Mesothelial cell of epicardium (in vitro differentiated cells): ENCODE measurements around the gene ADRA2C. TPM values are rescaled to one million over a fixed set of nuclear protein-coding genes. Genes with fewer than 3 reads are reported as not detected.

Experiments used
- DNase-seq, 2 experiments: peaks; one replicate each; pipeline ENCODE4 v3.0.0; 2021; ENCODE audit warnings: low spot score in 2 of 2; ENCODE audit not compliant: unreplicated experiment in 2 of 2
- H3K27ac Mint-ChIP-seq: 2 replicates; pipeline ENCODE4 v1.8.0; 2021; ENCODE audit warnings: mixed read lengths
- H3K27me3 Mint-ChIP-seq: 2 replicates; pipeline ENCODE4 v1.8.0; 2021; ENCODE audit warnings: low read depth, mixed read lengths
- H3K36me3 Mint-ChIP-seq: 2 replicates; pipeline ENCODE4 v1.8.0; 2021; ENCODE audit warnings: mixed read lengths
- H3K4me1 Mint-ChIP-seq: 2 replicates; pipeline ENCODE4 v1.8.0; 2021; ENCODE audit warnings: mixed read lengths
- H3K4me3 Mint-ChIP-seq: 2 replicates; pipeline ENCODE4 v1.8.0; 2021; ENCODE audit warnings: mild to moderate bottlenecking, moderate library complexity, mixed read lengths
- H3K9me3 Mint-ChIP-seq: 2 replicates; pipeline ENCODE4 v1.8.0; 2021; ENCODE audit warnings: mixed read lengths
- total RNA-seq: library from RNA; stranded (reverse); gene quantifications from 3 replicates; pipeline ENCODE4 v1.2.1, GENCODE V29; 2021
- TF ChIP-seq, protein P1 (sequence below): fragments of 200-600 bp; sonication (generic); IDR thresholded peaks from one replicate; pipeline ENCODE4 v1.5.0; 2021; ENCODE audit warnings: antibody characterized with exemption; ENCODE audit not compliant: unreplicated experiment

ADRA2C gene
- total RNA-seq, 1 donor from 2014 or later = 2.1 TPM

- TF ChIP-seq, protein P1, sequence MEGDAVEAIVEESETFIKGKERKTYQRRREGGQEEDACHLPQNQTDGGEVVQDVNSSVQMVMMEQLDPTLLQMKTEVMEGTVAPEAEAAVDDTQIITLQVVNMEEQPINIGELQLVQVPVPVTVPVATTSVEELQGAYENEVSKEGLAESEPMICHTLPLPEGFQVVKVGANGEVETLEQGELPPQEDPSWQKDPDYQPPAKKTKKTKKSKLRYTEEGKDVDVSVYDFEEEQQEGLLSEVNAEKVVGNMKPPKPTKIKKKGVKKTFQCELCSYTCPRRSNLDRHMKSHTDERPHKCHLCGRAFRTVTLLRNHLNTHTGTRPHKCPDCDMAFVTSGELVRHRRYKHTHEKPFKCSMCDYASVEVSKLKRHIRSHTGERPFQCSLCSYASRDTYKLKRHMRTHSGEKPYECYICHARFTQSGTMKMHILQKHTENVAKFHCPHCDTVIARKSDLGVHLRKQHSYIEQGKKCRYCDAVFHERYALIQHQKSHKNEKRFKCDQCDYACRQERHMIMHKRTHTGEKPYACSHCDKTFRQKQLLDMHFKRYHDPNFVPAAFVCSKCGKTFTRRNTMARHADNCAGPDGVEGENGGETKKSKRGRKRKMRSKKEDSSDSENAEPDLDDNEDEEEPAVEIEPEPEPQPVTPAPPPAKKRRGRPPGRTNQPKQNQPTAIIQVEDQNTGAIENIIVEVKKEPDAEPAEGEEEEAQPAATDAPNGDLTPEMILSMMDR = no peak
- Mint-ChIP-seq H3K27me3 (peaks cover 41% of the 10 kb centered on the region), H3K27ac (no peak overlapping the region), H3K9me3 (no peaks in the 10 kb centered on the region), H3K4me3 (no peak overlapping the region), H3K36me3 (no peaks in the 10 kb centered on the region), H3K4me1 (peaks cover 2% of the 10 kb centered on the region)
- DNase-seq = no peak
These were observed 6.4 kb downstream of the ADRA2C start for GRCh38 chr4:3772632-3773031.

DNA sequence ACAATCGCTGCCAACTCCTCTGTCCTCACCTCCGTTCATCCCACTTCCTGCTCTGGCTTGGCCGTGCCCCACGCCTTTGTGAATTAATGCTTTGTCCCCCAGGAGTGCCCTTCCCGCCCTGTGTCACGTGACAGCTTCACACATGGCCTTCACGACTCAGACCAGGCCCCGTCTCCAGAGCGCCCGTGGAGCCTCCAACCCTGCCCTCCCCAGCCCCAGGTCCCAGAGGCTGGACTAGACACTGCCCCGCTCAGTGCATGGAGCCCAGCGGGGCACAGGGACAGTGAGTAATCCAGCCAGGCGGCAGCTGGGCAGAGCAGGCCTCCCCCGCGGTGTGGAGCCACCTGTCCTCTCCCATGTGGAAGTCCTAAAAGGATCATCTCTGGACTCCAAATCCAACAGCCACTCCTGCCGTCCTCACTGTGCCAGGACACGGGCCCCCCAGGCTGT is 7.4 kb downstream of the ADRA2C start:
- Mint-ChIP-seq H3K27ac (no peak overlapping the region), H3K4me1 (no peaks in the 10 kb centered on the region), H3K4me3 (no peak overlapping the region), H3K36me3 (no peaks in the 10 kb centered on the region), H3K9me3 (no peaks in the 10 kb centered on the region), H3K27me3 (peaks cover 32% of the 10 kb centered on the region)
- TF ChIP-seq, protein P1 = no peak
- no peak for DNase-seq

DNA sequence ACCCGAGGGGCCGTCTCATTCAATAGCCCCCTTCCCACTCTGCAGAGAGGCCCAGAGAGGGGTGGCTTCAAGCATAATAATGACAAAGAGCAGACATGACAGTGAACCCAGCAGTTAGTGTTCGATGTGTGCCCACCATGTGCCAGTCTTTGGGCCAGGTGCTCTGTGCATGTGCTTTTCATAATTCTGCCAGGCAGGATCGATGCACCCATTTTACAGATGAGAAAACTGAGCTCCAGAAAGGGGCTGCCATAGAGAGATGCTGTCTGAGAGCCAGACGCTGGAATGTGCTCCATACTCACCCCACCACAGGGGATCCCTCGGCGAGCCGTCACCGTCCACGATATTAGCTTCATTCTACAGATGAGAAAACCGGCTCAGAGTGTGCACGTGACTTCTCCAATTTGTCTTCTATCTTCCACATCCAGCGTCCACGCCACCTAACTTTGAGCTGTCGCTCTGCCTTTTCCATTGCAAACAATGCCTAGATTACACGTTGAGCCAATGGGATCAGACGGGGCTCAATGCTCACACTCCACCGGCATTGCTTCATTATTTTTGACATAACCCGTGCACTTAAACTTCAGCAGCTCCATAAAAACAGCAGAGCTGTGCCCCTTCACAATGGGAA is 8.2 kb downstream of the ADRA2C start:
- no peak overlapping the region for H3K27ac Mint-ChIP-seq
- no peak overlapping the region for H3K4me3 Mint-ChIP-seq
- no peaks in the 10 kb centered on the region for H3K9me3 Mint-ChIP-seq
- no peak for DNase-seq
- no peaks in the 10 kb centered on the region for H3K4me1 Mint-ChIP-seq
- H3K36me3 Mint-ChIP-seq = no peaks in the 10 kb centered on the region
- peaks cover 25% of the 10 kb centered on the region for H3K27me3 Mint-ChIP-seq
- TF ChIP-seq, protein P1 = no peak

- no peak for DNase-seq
- Mint-ChIP-seq H3K4me3 (no peak overlapping the region), H3K4me1 (peaks cover 2% of the 10 kb centered on the region), H3K27ac (no peak overlapping the region), H3K9me3 (no peaks in the 10 kb centered on the region), H3K27me3 (peaks cover 18% of the 10 kb centered on the region), H3K36me3 (no peaks in the 10 kb centered on the region)
- TF ChIP-seq, protein P1 = no peak
These were observed 8.8 kb downstream of the ADRA2C start for GRCh38 chr4:3775005-3775404.

DNA sequence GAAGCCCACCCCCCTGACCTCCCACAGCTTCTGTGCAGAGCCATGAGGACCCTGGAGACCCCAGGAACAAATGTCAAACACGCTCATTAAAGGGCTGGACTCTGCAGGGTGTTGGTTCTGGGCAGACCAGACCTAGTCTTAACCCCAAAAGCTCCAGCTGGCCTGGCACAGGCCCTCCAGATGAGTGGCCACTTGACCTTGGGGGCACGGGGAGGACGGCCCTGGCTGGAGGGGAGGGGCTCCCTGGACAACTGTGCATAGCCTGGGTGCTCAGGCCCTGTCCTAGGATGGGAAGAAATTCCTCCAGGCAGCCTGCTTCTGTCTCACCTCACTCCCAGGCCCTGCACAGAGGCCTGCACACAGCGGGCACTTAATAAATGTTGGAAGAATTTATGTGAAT is 9.4 kb downstream of the ADRA2C start:
- no peak for DNase-seq
- Mint-ChIP-seq H3K36me3 (no peaks in the 10 kb centered on the region), H3K27me3 (peaks cover 13% of the 10 kb centered on the region), H3K27ac (no peak overlapping the region), H3K9me3 (no peaks in the 10 kb centered on the region), H3K4me1 (peaks cover 8% of the 10 kb centered on the region), H3K4me3 (no peak overlapping the region)
- TF ChIP-seq, protein P1 = no peak
